LNCAP (cell line): ENCODE results near the gene HBP1.

ENCODE experiments used
- TF ChIP-seq, protein P1 (sequence below): fragments of 450-650 bp; IDR thresholded peaks from 2 replicates; pipeline ENCODE4 v1.5.1; 2017; ENCODE audit warnings: mild to moderate bottlenecking

HBP1 gene

GRCh38 chr7:107170051-107170915 lies 1.5 kb downstream of the HBP1 start:
- TF ChIP-seq, protein P1, sequence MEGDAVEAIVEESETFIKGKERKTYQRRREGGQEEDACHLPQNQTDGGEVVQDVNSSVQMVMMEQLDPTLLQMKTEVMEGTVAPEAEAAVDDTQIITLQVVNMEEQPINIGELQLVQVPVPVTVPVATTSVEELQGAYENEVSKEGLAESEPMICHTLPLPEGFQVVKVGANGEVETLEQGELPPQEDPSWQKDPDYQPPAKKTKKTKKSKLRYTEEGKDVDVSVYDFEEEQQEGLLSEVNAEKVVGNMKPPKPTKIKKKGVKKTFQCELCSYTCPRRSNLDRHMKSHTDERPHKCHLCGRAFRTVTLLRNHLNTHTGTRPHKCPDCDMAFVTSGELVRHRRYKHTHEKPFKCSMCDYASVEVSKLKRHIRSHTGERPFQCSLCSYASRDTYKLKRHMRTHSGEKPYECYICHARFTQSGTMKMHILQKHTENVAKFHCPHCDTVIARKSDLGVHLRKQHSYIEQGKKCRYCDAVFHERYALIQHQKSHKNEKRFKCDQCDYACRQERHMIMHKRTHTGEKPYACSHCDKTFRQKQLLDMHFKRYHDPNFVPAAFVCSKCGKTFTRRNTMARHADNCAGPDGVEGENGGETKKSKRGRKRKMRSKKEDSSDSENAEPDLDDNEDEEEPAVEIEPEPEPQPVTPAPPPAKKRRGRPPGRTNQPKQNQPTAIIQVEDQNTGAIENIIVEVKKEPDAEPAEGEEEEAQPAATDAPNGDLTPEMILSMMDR, result no peak

DNA sequence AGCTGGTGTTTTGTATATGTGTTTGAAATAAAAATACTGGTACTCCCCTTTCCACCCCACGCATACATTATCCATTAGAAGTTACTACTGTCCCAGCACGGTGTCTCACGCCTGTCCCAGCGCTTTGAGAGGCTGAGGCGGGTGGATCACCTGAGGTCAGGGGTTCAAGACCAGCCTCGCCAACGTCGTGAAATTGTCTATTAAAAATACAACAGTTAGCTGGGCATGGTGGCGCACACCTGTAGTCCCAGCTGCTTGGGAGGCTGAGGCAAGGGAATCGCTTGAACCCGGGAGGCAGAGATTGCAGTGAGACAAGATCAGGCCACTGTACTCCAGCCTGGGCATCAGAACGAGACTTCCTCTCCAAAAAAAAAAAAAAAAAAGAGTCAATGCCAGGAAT lies 2.7 kb downstream of the HBP1 start:
- TF ChIP-seq, protein P1, result no peak

GRCh38 chr7:107172276-107173032 lies 3.7 kb downstream of the HBP1 start:
- TF ChIP-seq, protein P1, result no peak

DNA sequence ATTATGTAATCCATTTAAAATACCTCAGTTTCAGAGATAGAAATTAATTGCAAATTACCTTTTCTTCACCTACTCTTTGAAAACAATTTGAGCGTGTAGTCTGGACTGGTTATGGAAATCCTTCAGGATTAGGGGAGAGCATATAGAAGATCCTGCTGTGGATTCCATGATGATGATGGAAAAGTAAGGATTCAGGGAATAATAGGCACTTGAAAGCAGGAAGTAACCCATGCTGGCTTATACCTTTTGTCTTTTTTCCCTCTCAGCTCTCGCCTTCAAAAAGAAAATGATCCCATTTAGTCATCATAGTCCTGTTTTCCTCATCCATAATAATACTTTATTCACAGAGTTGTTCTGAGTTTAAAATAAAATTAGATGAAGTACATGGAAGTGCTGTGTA lies 4.4 kb downstream of the HBP1 start:
- TF ChIP-seq, protein P1, result no peak

- TF ChIP-seq, protein P1, result no peak
Observed at GRCh38 chr7:107173691-107174406, 5.0 kb downstream of the HBP1 start.

- TF ChIP-seq, protein P1, result no peak
Observed at GRCh38 chr7:107179326-107180164, 10.7 kb downstream of the HBP1 start.

GRCh38 chr7:107180378-107180777 lies 11.6 kb downstream of the HBP1 start:
- TF ChIP-seq, protein P1, result no peak
